PC-9 (cell line): ENCODE measurements around the gene GPHA2. TPM values are rescaled to one million over a fixed set of nuclear protein-coding genes. Genes with fewer than 3 reads are reported as not detected.

Source experiments
- BruUV-seq: library from RNA; stranded (reverse); fragments of 400-500 nt; replicated peaks from 2 replicates; lab custom pipeline; 2021; lab: Mats Ljungman, UMichigan
- CTCF ChIA-PET: fragments of 300-600 bp; sonication (Branson Sonifier 250); formaldehyde crosslinking; loops from one replicate; lab custom pipeline; 2022; ENCODE audit warnings: antibody characterized with exemption; lab: Charles Lee
- POLR2A ChIA-PET: fragments of 300-600 bp; sonication (Branson Sonifier 250); formaldehyde crosslinking; loops from one replicate; lab custom pipeline; 2022; ENCODE audit warnings: antibody characterized with exemption; ENCODE audit not compliant: unreplicated experiment; lab: Charles Lee
- DNase-seq, 2 experiments: peaks; one replicate each; pipeline versions ENCODE4 v3.0.0 to v3.0.0-alpha.2; 2015 to 2022; ENCODE audit warnings: mixed read lengths in 1 of 2
- H2AFZ ChIP-seq: fragments of 200-600 bp; sonication (generic); 2 replicates; pipeline ENCODE4 v1.8.1; 2017; ENCODE audit warnings: antibody characterized with exemption
- H3F3A ChIP-seq: fragments of 200-600 bp; sonication (generic); 2 replicates; pipeline ENCODE4 v1.8.1; 2017; ENCODE audit warnings: antibody characterized with exemption, mild to moderate bottlenecking, low read depth; ENCODE audit not compliant: insufficient read depth
- H3K27ac ChIP-seq: fragments of 200-600 bp; sonication (generic); 2 replicates; pipeline ENCODE4 v1.6.1; 2016; ENCODE audit warnings: mixed run types
- H3K27me3 ChIP-seq: fragments of 200-600 bp; sonication (generic); 2 replicates; pipeline ENCODE4 v1.6.1; 2016; ENCODE audit warnings: low read depth, mixed run types; ENCODE audit not compliant: insufficient read depth
- H3K36me3 ChIP-seq: fragments of 200-600 bp; sonication (generic); 2 replicates; pipeline ENCODE4 v1.6.1; 2016; ENCODE audit warnings: low read depth, mixed run types
- H3K4me1 ChIP-seq: fragments of 200-600 bp; sonication (generic); replicated peaks from 2 replicates; pipeline ENCODE4 v1.6.1; 2016; ENCODE audit warnings: mixed run types; ENCODE audit not compliant: insufficient read depth
- H3K4me2 ChIP-seq: fragments of 200-600 bp; sonication (generic); 2 replicates; pipeline ENCODE4 v1.6.1; 2017; ENCODE audit warnings: mixed run types
- H3K4me3 ChIP-seq: fragments of 200-600 bp; sonication (generic); 2 replicates; pipeline ENCODE4 v1.6.1; 2016; ENCODE audit warnings: mixed run types
- H3K79me2 ChIP-seq: fragments of 200-600 bp; sonication (generic); 2 replicates; pipeline ENCODE4 v1.6.1; 2017; ENCODE audit warnings: low read depth, mixed run types
- H3K9me2 ChIP-seq: fragments of 200-600 bp; sonication (generic); 2 replicates; pipeline ENCODE4 v1.8.1; 2017; ENCODE audit warnings: mild to moderate bottlenecking; ENCODE audit not compliant: insufficient read depth
- H3K9me3 ChIP-seq: fragments of 200-600 bp; sonication (generic); 2 replicates; pipeline ENCODE4 v1.8.1; 2016; ENCODE audit warnings: low read depth; ENCODE audit not compliant: insufficient read depth
- H4K20me1 ChIP-seq: fragments of 200-600 bp; sonication (generic); 2 replicates; pipeline ENCODE4 v1.8.1; 2017; ENCODE audit not compliant: insufficient read depth
- CTCF ChIP-seq: fragments of 200-600 bp; sonication (generic); conservative IDR thresholded peaks from 2 replicates; pipeline ENCODE4 v1.6.1; 2017; ENCODE audit warnings: mixed run types, antibody characterized with exemption, mild to moderate bottlenecking, moderate library complexity
- EZH2 ChIP-seq: fragments of 200-600 bp; sonication (generic); IDR thresholded peaks from 2 replicates; pipeline ENCODE4 v1.8.0; 2017; ENCODE audit warnings: antibody characterized with exemption, low read depth
- intact Hi-C: fragments of 100-400 bp; cut with micrococcal nuclease; formaldehyde crosslinking; loops from one replicate; pipeline ENCODE4 v1.10.0; 2022; ENCODE audit not compliant: unreplicated experiment
- total RNA-seq: library from RNA; stranded (reverse); gene quantifications from 2 replicates; pipeline ENCODE4 v1.2.3, GENCODE V29; 2021

GPHA2 gene
- total RNA-seq, 1 experiment from 2014 or later = 1.0 TPM

- BruUV-seq = no TSS peak
- intact Hi-C loops = no loop called here
- POLR2A ChIA-PET = no interaction called here
Measured at GRCh38 chr11:64891880-64892279, 43.8 kb downstream of the GPHA2 start.

GRCh38 chr11:64891215-64891848, 44.4 kb downstream of the GPHA2 start:
- intact Hi-C loops = no loop called here
- Histone ChIP-seq H3K4me2 (no peak overlapping the region), H2AFZ (no peak overlapping the region), H3K4me1 (peaks cover 13% of the 10 kb centered on the region), H3K9me2 (no peaks in the 10 kb centered on the region), H3K9me3 (no peaks in the 10 kb centered on the region), H3K4me3 (no peak overlapping the region), H3K79me2 (no peaks in the 10 kb centered on the region), H3F3A (peaks cover 17% of the 10 kb centered on the region; the same call in 1 of the 2 replicates), H4K20me1 (0 out of 2 replicates have a peak, but pooled peaks cover under 1% of the 10 kb centered on the region), H3K27me3 (no peaks in the 10 kb centered on the region), H3K36me3 (no peaks in the 10 kb centered on the region), H3K27ac (no peak overlapping the region)
- no TSS peak for BruUV-seq
- ChIA-PET POLR2A (no interaction called here), CTCF (interaction anchor here (0.6 to 2.0 kb wide), 3 partner anchors 43 to 461 kb away, joined by 3 to 9 read pairs (median 4); no protein-coding TSS in a partner anchor)
- TF ChIP-seq CTCF = no peak
- TF ChIP-seq EZH2 = no peak
- DNase-seq = no peak

More at GRCh38 chr11:64891880-64892279, 43.8 kb downstream of the GPHA2 start:
- H3K9me2 ChIP-seq = no peaks in the 10 kb centered on the region
- H3K36me3 ChIP-seq = no peaks in the 10 kb centered on the region
- CTCF ChIA-PET = interaction anchor here (0.6 kb wide), 2 partner anchors 44 to 461 kb away, joined by 3 to 4 read pairs; no protein-coding TSS in a partner anchor
- H3K9me3 ChIP-seq = no peaks in the 10 kb centered on the region
- H4K20me1 ChIP-seq = 0 out of 2 replicates have a peak, but pooled peaks cover 4% of the 10 kb centered on the region
- no peak overlapping the region for H3K4me3 ChIP-seq
- peaks cover 21% of the 10 kb centered on the region; the same call in 1 of the 2 replicates for H3F3A ChIP-seq
- TF ChIP-seq EZH2 (no peak), CTCF (no peak)
- no peak for DNase-seq
- H3K27me3 ChIP-seq = no peaks in the 10 kb centered on the region
- H3K4me1 ChIP-seq = peaks cover 12% of the 10 kb centered on the region
- H3K79me2 ChIP-seq = no peaks in the 10 kb centered on the region
- no peak overlapping the region for H3K4me2 ChIP-seq
- H3K27ac ChIP-seq = no peak overlapping the region
- no peak overlapping the region for H2AFZ ChIP-seq

- Histone ChIP-seq H3K9me3 (no peaks in the 10 kb centered on the region), H3K27me3 (no peaks in the 10 kb centered on the region), H4K20me1 (no peaks in the 10 kb centered on the region), H3K9me2 (no peaks in the 10 kb centered on the region), H3K4me3 (no peak overlapping the region), H3K4me1 (peaks cover 21% of the 10 kb centered on the region), H3F3A (peaks cover 23% of the 10 kb centered on the region; the same call in 1 of the 2 replicates), H3K4me2 (no peak overlapping the region), H3K36me3 (no peaks in the 10 kb centered on the region), H3K79me2 (no peaks in the 10 kb centered on the region), H3K27ac (no peak overlapping the region), H2AFZ (no peak overlapping the region)
- ChIA-PET CTCF (interaction anchor here (0.6 to 2.0 kb wide), 3 partner anchors 42 to 72 kb away, joined by 5 to 17 read pairs (median 9); no protein-coding TSS in a partner anchor), POLR2A (no interaction called here)
- TF ChIP-seq EZH2 = no peak
- no peak for TF ChIP-seq CTCF
- BruUV-seq = no TSS peak
- DNase-seq = no peak
- intact Hi-C loops = no loop called here
Measured at GRCh38 chr11:64890522-64890939, 45.2 kb downstream of the GPHA2 start.
